ENCODE results near the gene IL3RA. TPM values are rescaled to one million over a fixed set of nuclear protein-coding genes. Genes with fewer than 3 reads are reported as not detected.
A peak's percentile ranks its signal among the peaks of the same experiment; 100 is the strongest.
"Not testable (repeated sequence)": the region's sequence is repeated elsewhere in the genome, so short reads cannot be mapped to it uniquely, and the experiment has no call there.

IL3RA gene
- polyA plus RNA-seq, 1 donor from 2014 or later, result 0.66 TPM

GRCh38 chrX:1354036-1355019, 17.7 kb downstream of the IL3RA start:
- Mint-ChIP-seq H3K27ac (peak overlapping the region in 1 of 3 donors; percentile 67), H3K27me3 (no peaks in the 10 kb centered on the region), H3K36me3 (peaks cover 2% of the 10 kb centered on the region), H3K4me3 (no peak overlapping the region), H3K9me3 (no peaks in the 10 kb centered on the region), H3K4me1 (peaks cover 0 to 2% (median 0%) of the 10 kb centered on the region in 3 donors)

- Mint-ChIP-seq H3K4me1 (peaks cover 0 to 2% (median 0%) of the 10 kb centered on the region in 3 donors), H3K9me3 (no peaks in the 10 kb centered on the region), H3K27me3 (no peaks in the 10 kb centered on the region), H3K27ac (no peak overlapping the region), H3K4me3 (no peak overlapping the region), H3K36me3 (peaks cover 2% of the 10 kb centered on the region)
These were observed 18.8 kb downstream of the IL3RA start for GRCh38 chrX:1355131-1356046.

GRCh38 chrX:1357993-1358392, 21.4 kb downstream of the IL3RA start:
- Mint-ChIP-seq H3K9me3 (no peaks in the 10 kb centered on the region), H3K36me3 (peaks cover 7% of the 10 kb centered on the region), H3K4me3 (no peak overlapping the region), H3K4me1 (peaks cover 0 to 2% (median 1%) of the 10 kb centered on the region in 3 donors), H3K27me3 (no peaks in the 10 kb centered on the region), H3K27ac (no peak overlapping the region)

- Mint-ChIP-seq H3K4me3 (no peak overlapping the region), H3K27me3 (no peaks in the 10 kb centered on the region), H3K4me1 (peaks cover 0 to 2% (median 1%) of the 10 kb centered on the region in 3 donors), H3K27ac (peak overlapping the region in 1 of 3 donors; percentile 25), H3K36me3 (peaks cover 7% of the 10 kb centered on the region), H3K9me3 (no peaks in the 10 kb centered on the region)
These were observed 22.4 kb downstream of the IL3RA start for GRCh38 chrX:1358793-1359476.

GRCh38 chrX:1359477-1359873, 22.9 kb downstream of the IL3RA start:
- peaks cover 0 to 1% (median 0%) of the 10 kb centered on the region in 3 donors for H3K4me1 Mint-ChIP-seq
- H3K27ac Mint-ChIP-seq, result peak overlapping the region in 1 of 3 donors; percentile 25
- no peaks in the 10 kb centered on the region for H3K27me3 Mint-ChIP-seq
- H3K9me3 Mint-ChIP-seq, result no peaks in the 10 kb centered on the region
- H3K36me3 Mint-ChIP-seq, result peaks cover 7% of the 10 kb centered on the region
- H3K4me3 Mint-ChIP-seq, result no peak overlapping the region

- no peaks in the 10 kb centered on the region for H3K9me3 Mint-ChIP-seq
- H3K4me1 Mint-ChIP-seq, result peaks cover 0 to 1% (median 0%) of the 10 kb centered on the region in 3 donors
- peak overlapping the region in 1 of 3 donors; percentile 25 for H3K27ac Mint-ChIP-seq
- no peaks in the 10 kb centered on the region for H3K27me3 Mint-ChIP-seq
- peaks cover 7% of the 10 kb centered on the region for H3K36me3 Mint-ChIP-seq
- H3K4me3 Mint-ChIP-seq, result no peak overlapping the region
These were observed 23.6 kb downstream of the IL3RA start for GRCh38 chrX:1360171-1360570.

GRCh38 chrX:1361275-1361674, 24.7 kb downstream of the IL3RA start:
- Mint-ChIP-seq H3K27me3 (no peaks in the 10 kb centered on the region), H3K4me1 (peaks cover 0 to 1% (median 0%) of the 10 kb centered on the region in 3 donors), H3K9me3 (no peaks in the 10 kb centered on the region), H3K36me3 (peaks cover 7% of the 10 kb centered on the region), H3K4me3 (no peak overlapping the region), H3K27ac (no peak overlapping the region)

- Mint-ChIP-seq H3K9me3 (no peaks in the 10 kb centered on the region), H3K27me3 (no peaks in the 10 kb centered on the region), H3K36me3 (peaks cover 7% of the 10 kb centered on the region), H3K27ac (peak overlapping the region in 1 of 3 donors; percentile 59), H3K4me3 (no peak overlapping the region), H3K4me1 (peaks cover 0 to 1% (median 0%) of the 10 kb centered on the region in 3 donors)
These were observed 25.3 kb downstream of the IL3RA start for GRCh38 chrX:1361910-1362309.

- H3K36me3 Mint-ChIP-seq, H3K27ac Mint-ChIP-seq, H3K27me3 Mint-ChIP-seq, H3K4me1 Mint-ChIP-seq, H3K4me3 Mint-ChIP-seq, H3K9me3 Mint-ChIP-seq: not testable (repeated sequence)
These were observed 29.8 kb downstream of the IL3RA start for GRCh38 chrX:1366363-1366762.

- Mint-ChIP-seq H3K27me3 (no peaks in the 10 kb centered on the region), H3K4me3 (no peak overlapping the region), H3K36me3 (no peaks in the 10 kb centered on the region), H3K27ac (no peak overlapping the region), H3K4me1 (no peaks in the 10 kb centered on the region), H3K9me3 (no peaks in the 10 kb centered on the region)
These were observed 31.8 kb downstream of the IL3RA start for GRCh38 chrX:1368385-1368698.

- H3K9me3 Mint-ChIP-seq, result no peaks in the 10 kb centered on the region
- no peak overlapping the region for H3K27ac Mint-ChIP-seq
- H3K4me3 Mint-ChIP-seq, result peak overlapping the region in 1 of 4 donors; percentile 41
- H3K27me3 Mint-ChIP-seq, result no peaks in the 10 kb centered on the region
- peaks cover 3 to 8% (median 4%) of the 10 kb centered on the region in 3 donors for H3K4me1 Mint-ChIP-seq
- H3K36me3 Mint-ChIP-seq, result no peaks in the 10 kb centered on the region
These were observed 41.7 kb downstream of the IL3RA start for GRCh38 chrX:1378306-1378759.

- H3K27ac Mint-ChIP-seq, result peak overlapping the region in 2 of 3 donors; percentile 76 to 97
- H3K9me3 Mint-ChIP-seq, result no peaks in the 10 kb centered on the region
- H3K27me3 Mint-ChIP-seq, result no peaks in the 10 kb centered on the region
- H3K4me1 Mint-ChIP-seq, result peaks cover 3 to 8% (median 4%) of the 10 kb centered on the region in 3 donors
- H3K4me3 Mint-ChIP-seq, result peak overlapping the region in 1 of 4 donors; percentile 66
- H3K36me3 Mint-ChIP-seq, result peaks cover 3% of the 10 kb centered on the region
These were observed 44.2 kb downstream of the IL3RA start for GRCh38 chrX:1380672-1381233.

GRCh38 chrX:1384658-1385252, 48.2 kb downstream of the IL3RA start:
- peaks cover 10% of the 10 kb centered on the region for H3K36me3 Mint-ChIP-seq
- no peaks in the 10 kb centered on the region for H3K9me3 Mint-ChIP-seq
- peak overlapping the region; percentile 71 to 97 (median 90) for H3K27ac Mint-ChIP-seq
- H3K4me3 Mint-ChIP-seq, result peak overlapping the region in 1 of 4 donors; percentile 72
- H3K27me3 Mint-ChIP-seq, result no peaks in the 10 kb centered on the region
- H3K4me1 Mint-ChIP-seq, result peaks cover 7 to 13% (median 8%) of the 10 kb centered on the region in 3 donors
